GM23338 (cell line): ENCODE measurements around the gene SLC2A9.

ENCODE experiments used
- TF ChIP-seq, protein P1 (sequence below), 2 experiments: fragments of 200-600 bp in 1 of 2; sonication (generic) in 1 of 2; conservative IDR thresholded peaks; 2 replicates each; pipeline versions ENCODE4 v1.5.1 to v1.6.1; 2016 to 2017; ENCODE audit warnings: antibody characterized with exemption in 2 of 2, low read depth in 2 of 2, mild to moderate bottlenecking in 2 of 2, moderate library complexity in 1 of 2
- TF ChIP-seq, protein P2 (sequence below): IDR thresholded peaks from one replicate; pipeline ENCODE4 v1.6.1; 2018; ENCODE audit warnings: antibody characterized with exemption; ENCODE audit not compliant: unreplicated experiment

DNA sequence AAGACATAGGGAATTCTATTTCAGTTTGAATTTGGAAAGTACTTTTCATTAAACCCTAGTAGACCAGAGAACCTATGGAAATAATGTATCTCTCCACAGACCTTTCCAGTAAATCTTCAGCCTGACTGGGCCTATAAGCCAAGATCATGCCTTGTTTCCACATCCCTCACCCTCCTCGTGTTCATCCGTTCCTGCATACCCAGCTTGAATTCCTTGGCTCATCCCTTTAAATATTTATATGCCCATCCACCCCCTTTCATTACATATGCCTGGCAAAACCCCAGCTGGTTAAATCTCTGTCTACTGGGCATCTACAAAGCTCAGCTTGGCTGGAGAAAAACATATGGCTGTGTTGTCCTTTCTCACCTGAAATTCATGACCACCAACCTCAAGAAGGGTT is 32.4 kb downstream of the SLC2A9 start:
- TF ChIP-seq, protein P1, sequence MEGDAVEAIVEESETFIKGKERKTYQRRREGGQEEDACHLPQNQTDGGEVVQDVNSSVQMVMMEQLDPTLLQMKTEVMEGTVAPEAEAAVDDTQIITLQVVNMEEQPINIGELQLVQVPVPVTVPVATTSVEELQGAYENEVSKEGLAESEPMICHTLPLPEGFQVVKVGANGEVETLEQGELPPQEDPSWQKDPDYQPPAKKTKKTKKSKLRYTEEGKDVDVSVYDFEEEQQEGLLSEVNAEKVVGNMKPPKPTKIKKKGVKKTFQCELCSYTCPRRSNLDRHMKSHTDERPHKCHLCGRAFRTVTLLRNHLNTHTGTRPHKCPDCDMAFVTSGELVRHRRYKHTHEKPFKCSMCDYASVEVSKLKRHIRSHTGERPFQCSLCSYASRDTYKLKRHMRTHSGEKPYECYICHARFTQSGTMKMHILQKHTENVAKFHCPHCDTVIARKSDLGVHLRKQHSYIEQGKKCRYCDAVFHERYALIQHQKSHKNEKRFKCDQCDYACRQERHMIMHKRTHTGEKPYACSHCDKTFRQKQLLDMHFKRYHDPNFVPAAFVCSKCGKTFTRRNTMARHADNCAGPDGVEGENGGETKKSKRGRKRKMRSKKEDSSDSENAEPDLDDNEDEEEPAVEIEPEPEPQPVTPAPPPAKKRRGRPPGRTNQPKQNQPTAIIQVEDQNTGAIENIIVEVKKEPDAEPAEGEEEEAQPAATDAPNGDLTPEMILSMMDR (conservative IDR thresholded peaks at IDR 0.05; ENCODE audit: low read depth in 2 of 2), result no peak
- TF ChIP-seq, protein P2, sequence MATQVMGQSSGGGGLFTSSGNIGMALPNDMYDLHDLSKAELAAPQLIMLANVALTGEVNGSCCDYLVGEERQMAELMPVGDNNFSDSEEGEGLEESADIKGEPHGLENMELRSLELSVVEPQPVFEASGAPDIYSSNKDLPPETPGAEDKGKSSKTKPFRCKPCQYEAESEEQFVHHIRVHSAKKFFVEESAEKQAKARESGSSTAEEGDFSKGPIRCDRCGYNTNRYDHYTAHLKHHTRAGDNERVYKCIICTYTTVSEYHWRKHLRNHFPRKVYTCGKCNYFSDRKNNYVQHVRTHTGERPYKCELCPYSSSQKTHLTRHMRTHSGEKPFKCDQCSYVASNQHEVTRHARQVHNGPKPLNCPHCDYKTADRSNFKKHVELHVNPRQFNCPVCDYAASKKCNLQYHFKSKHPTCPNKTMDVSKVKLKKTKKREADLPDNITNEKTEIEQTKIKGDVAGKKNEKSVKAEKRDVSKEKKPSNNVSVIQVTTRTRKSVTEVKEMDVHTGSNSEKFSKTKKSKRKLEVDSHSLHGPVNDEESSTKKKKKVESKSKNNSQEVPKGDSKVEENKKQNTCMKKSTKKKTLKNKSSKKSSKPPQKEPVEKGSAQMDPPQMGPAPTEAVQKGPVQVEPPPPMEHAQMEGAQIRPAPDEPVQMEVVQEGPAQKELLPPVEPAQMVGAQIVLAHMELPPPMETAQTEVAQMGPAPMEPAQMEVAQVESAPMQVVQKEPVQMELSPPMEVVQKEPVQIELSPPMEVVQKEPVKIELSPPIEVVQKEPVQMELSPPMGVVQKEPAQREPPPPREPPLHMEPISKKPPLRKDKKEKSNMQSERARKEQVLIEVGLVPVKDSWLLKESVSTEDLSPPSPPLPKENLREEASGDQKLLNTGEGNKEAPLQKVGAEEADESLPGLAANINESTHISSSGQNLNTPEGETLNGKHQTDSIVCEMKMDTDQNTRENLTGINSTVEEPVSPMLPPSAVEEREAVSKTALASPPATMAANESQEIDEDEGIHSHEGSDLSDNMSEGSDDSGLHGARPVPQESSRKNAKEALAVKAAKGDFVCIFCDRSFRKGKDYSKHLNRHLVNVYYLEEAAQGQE, result no peak
